Dendritic cell treated with granulocyte-macrophage colony-stimulating factor and Interleukin-4, amounts not matched to agents 40 ng/mL and 50 ng/mL, for 4 days (primary cell): ENCODE data around the gene PRIMPOL.
"Not testable (repeated sequence)": the region's sequence is repeated elsewhere in the genome, so short reads cannot be mapped to it uniquely, and the experiment has no call there.

Experiments
- H3K27ac Mint-ChIP-seq: one replicate; pipeline ENCODE4 v1.8.0; 2022; ENCODE audit warnings: mild to moderate bottlenecking, mixed read lengths
- H3K27me3 Mint-ChIP-seq: one replicate; pipeline ENCODE4 v1.8.0; 2022; ENCODE audit warnings: mild to moderate bottlenecking, mixed read lengths
- H3K36me3 Mint-ChIP-seq: one replicate; pipeline ENCODE4 v1.8.0; 2022; ENCODE audit warnings: low read depth, mixed read lengths
- H3K4me1 Mint-ChIP-seq: one replicate; pipeline ENCODE4 v1.8.0; 2022; ENCODE audit warnings: low read depth, mixed read lengths
- H3K4me3 Mint-ChIP-seq: one replicate; pipeline ENCODE4 v1.8.0; 2022; ENCODE audit warnings: mild to moderate bottlenecking, moderate library complexity, mixed read lengths
- H3K9me3 Mint-ChIP-seq: one replicate; pipeline ENCODE4 v1.8.0; 2022; ENCODE audit warnings: mixed read lengths
- intact Hi-C: fragments of 100-400 bp; cut with micrococcal nuclease; formaldehyde crosslinking; loops from one replicate; pipeline ENCODE4 v1.15.0; 2022

Gene PRIMPOL

DNA sequence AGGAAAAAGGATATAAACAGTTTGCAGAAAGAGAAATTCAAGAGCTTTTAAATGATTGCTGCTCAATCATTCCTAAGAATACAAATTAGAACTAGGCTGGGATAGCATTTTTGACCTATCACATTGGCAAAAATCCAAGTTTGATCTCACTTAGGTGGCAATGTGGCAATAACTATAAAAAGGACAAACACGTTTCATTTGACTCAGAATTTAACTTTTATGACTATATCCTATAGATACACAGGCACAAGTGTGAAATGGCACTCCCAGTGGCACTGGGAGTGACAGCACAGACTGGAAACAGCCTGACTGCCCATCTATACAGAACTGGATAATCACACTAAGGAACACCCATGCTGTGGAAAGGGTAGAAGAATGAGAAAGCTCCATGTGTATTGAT is 73.3 kb downstream of the PRIMPOL start:
- H3K27me3 Mint-ChIP-seq: no peaks in the 10 kb centered on the region
- peaks cover 17% of the 10 kb centered on the region for H3K9me3 Mint-ChIP-seq
- no peak overlapping the region for H3K4me3 Mint-ChIP-seq
- peaks cover 63% of the 10 kb centered on the region for H3K36me3 Mint-ChIP-seq
- no peak overlapping the region for H3K27ac Mint-ChIP-seq
- intact Hi-C loops: no loop called here
- H3K4me1 Mint-ChIP-seq: peaks cover 21% of the 10 kb centered on the region

DNA sequence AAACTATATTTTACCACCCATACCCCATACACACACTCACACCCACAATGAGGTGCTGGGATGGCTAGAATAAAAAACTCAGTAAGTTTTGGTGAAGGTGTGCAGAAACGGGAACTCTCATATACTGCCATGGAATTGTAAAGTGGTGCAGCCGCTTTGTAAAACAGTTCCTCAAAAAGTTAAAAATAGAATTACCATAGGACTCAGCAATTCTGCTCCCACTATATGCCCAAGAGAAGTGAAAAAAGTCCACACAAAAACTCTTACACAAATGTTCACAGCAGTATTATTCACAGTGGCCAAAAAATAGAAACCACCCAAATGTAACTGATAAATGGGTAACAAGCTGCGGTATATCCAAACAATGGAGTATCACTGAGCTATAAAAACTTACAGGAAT is 77.9 kb downstream of the PRIMPOL start:
- H3K36me3 Mint-ChIP-seq: peaks cover 46% of the 10 kb centered on the region
- intact Hi-C loops: no loop called here
- no peaks in the 10 kb centered on the region for H3K27me3 Mint-ChIP-seq
- no peak overlapping the region for H3K4me3 Mint-ChIP-seq
- H3K27ac Mint-ChIP-seq: peak overlapping the region; percentile 56
- H3K9me3 Mint-ChIP-seq: peaks cover 18% of the 10 kb centered on the region
- peaks cover 28% of the 10 kb centered on the region for H3K4me1 Mint-ChIP-seq

DNA sequence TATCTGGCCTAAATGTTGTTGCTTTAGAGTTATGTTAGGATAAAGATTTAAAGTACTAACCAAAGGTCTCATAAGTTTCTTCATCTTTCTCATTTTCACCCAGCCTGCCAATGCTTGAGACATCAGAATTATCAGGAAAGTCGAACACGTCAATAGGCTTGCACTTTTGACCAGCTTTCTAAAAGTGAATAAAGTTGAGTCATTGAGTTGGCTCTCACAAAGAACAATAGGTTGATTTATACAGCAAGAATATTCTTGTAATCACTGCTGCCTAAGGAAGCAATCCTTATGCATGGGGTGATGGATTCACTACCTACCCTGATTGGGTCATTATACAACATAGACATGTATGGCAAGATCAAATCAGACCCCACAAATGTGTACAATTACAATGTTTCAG is 79.3 kb downstream of the PRIMPOL start:
- Mint-ChIP-seq H3K27me3 (no peaks in the 10 kb centered on the region), H3K27ac (no peak overlapping the region), H3K36me3 (peaks cover 38% of the 10 kb centered on the region), H3K9me3 (peaks cover 18% of the 10 kb centered on the region), H3K4me3 (no peak overlapping the region), H3K4me1 (peaks cover 41% of the 10 kb centered on the region)
- intact Hi-C loops: no loop called here

DNA sequence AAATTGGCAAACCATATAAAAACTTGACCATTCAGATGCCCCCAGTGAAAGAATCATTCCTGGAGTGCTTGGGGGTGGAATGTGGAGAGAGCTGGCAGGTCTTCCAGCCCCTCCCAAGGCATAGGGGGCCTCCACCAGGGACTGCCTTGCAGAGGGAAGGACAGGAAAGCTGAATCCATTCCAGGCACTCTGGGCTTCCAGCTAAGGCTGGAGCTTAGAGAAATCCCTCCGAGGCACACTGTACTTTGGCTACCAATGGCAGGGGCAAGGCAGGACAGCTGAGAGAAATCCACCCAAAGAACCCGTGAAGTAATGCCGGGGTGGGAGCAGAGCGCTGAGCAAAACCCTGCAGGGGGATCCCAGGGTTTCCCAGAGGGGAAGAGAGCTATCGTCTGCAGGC is 80.4 kb downstream of the PRIMPOL start:
- peaks cover 34% of the 10 kb centered on the region for H3K36me3 Mint-ChIP-seq
- intact Hi-C loops: loop anchor here (10.0 kb wide), 2 partner anchors 255 to 465 kb away; partner anchors contain the start of gene IRF2
- H3K27ac Mint-ChIP-seq: no peak overlapping the region
- H3K4me3 Mint-ChIP-seq: no peak overlapping the region
- H3K27me3 Mint-ChIP-seq: no peaks in the 10 kb centered on the region
- H3K9me3 Mint-ChIP-seq: peaks cover 18% of the 10 kb centered on the region
- H3K4me1 Mint-ChIP-seq: peaks cover 47% of the 10 kb centered on the region

DNA sequence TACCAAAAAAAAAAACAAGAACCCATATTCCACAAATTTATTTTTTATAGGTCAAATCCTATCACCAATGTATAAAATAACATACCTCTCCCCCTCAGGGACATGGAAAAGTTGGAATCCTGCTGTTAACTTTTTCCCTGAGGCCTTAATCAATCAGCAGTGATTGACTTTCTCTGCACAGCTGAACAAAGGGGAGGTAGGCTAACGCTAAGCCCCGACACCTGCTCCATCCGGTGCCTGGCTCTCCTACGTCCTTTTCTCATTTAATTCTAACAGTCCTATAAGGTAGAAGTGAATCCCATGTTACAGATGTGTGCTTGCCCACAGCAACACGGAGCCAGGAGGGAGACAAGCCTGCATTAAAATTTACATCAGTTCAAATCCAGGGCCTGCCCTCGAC is 81.5 kb downstream of the PRIMPOL start:
- Mint-ChIP-seq H3K4me1 (peaks cover 41% of the 10 kb centered on the region), H3K27me3 (no peaks in the 10 kb centered on the region), H3K36me3 (peaks cover 34% of the 10 kb centered on the region), H3K4me3 (no peak overlapping the region), H3K9me3 (peaks cover 18% of the 10 kb centered on the region), H3K27ac (no peak overlapping the region)
- intact Hi-C loops: loop anchor here (10.0 kb wide), 2 partner anchors 256 to 466 kb away; partner anchors contain the start of gene IRF2

DNA sequence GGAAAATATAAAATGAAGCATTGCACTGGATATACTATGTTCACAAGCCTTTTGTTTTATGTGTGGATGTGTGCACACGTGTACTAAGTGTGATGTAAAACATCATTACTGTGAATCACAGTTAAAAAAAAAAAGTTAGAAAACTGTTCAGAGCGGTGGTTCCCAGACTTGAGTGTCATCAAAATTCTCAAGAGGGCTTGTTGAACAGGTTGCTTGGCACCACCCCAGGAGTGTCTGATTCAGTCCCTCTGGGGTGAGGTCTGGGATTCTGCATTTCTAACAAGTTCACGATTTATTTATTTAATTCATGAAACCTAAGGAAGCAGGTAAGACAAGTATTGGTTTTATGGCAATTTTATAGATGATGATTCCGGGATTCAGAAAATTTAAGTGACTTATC is 82.6 kb downstream of the PRIMPOL start:
- Mint-ChIP-seq H3K27me3 (no peaks in the 10 kb centered on the region), H3K4me1 (peaks cover 32% of the 10 kb centered on the region), H3K4me3 (no peak overlapping the region), H3K36me3 (peaks cover 27% of the 10 kb centered on the region), H3K9me3 (peaks cover 16% of the 10 kb centered on the region), H3K27ac (no peak overlapping the region)
- intact Hi-C loops: loop anchor here (10.0 kb wide), 2 partner anchors 257 to 467 kb away; partner anchors contain the start of gene IRF2

DNA sequence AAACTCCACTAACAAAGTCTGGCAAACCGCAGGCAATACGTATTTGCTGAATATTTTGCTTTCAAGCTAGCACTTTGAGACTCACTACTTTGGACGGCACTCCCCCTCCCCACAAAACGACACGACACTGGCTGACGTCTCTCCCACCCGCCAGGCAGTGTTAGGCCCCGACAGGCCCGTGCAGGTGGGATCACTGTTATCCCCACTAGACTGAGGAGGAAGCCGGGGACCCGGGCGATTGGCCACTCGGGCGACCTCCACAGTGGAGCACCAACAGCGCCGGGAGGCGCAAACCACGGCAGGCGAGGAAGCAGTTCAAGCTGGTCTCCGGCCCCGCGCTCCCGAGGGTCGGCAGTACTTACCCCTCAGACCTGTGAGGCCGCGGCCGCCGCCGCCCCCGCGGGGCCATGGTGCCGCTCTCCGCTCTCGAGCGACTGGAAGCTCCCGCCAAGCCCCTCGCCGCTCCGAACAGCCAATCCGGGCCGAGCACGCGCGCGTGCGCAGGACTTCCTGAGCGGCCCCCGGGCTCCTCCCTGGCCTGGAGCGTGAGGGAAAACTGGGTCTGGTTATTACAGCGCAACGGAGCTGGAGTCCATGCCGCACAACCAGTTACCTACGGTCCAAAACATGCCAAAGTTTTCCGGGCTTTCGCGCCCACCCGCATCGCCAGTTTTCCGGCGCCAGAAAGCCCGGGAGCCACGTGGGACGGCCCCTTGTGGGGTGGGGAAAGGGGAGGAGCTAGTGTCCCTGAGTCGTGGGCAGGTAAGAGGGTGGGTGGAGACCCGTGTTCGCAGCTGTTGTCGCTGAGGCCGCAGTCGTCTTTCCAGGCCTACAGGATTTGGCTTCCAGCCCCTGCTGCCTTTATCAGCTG is 84.4 kb downstream of the PRIMPOL start, which contains the start of gene CENPU:
CENPU (minus strand) TSS at position 443 of the 871 bp plus-strand sequence; CDS start at position 409, 34 bp downstream.
- H3K36me3 Mint-ChIP-seq: peaks cover 11% of the 10 kb centered on the region
- H3K9me3 Mint-ChIP-seq: no peaks in the 10 kb centered on the region
- peaks cover 24% of the 10 kb centered on the region for H3K4me1 Mint-ChIP-seq
- peak within 1 kb of the TSS; percentile 92 for H3K4me3 Mint-ChIP-seq
- intact Hi-C loops: loop anchor here (1.0 to 10.0 kb wide), 3 partner anchors 85 to 469 kb away; partner anchors contain the start of genes CASP3, IRF2 and PRIMPOL
- H3K27me3 Mint-ChIP-seq: no peaks in the 10 kb centered on the region
- H3K27ac Mint-ChIP-seq: peak within 1 kb of the TSS; percentile 88

DNA sequence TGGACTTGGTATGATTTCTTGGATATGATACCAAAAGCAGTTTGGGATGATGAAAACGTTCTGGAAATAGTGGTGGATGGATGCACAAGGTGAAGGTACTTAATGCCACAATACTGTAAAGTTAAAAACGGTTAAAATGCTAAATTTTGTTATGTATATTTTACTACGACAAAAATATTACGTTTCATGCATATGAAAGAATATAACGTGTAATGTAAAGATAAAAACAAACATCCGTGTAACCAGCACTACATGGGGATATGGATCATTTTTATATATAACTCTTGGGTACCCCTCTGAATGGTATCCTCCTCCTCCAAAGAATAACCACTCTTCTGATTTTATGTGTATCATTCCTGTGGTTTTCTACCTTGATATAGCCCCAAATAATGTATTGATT is 85.2 kb downstream of the PRIMPOL start:
- H3K27me3 Mint-ChIP-seq: no peaks in the 10 kb centered on the region
- H3K4me1 Mint-ChIP-seq: peaks cover 33% of the 10 kb centered on the region
- H3K27ac Mint-ChIP-seq: peak overlapping the region; percentile 88
- intact Hi-C loops: loop anchor here (1.0 to 10.0 kb wide), 3 partner anchors 85 to 470 kb away; partner anchors contain the start of genes CASP3, IRF2 and PRIMPOL
- no peaks in the 10 kb centered on the region for H3K9me3 Mint-ChIP-seq
- H3K4me3 Mint-ChIP-seq: no peak overlapping the region
- H3K36me3 Mint-ChIP-seq: peaks cover 10% of the 10 kb centered on the region

DNA sequence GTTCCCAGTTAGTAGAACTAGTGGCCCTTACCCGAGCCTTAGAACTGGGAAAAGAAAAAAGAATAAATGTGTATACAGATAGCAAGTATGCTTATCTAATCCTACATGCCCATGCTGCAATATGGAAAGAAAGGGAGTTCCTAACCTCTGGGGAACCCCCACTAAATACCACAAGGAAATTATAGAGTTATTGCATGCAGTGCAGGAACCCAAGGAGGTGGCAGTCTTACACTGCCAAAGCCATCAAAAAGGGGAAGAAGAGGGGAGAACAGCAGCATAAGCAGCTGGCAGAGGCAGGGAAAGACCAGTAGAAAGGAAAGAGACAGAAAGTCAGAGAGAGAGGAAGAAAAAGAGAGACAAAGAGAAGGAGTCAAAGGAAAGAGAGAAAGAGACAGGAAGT is 90.0 kb downstream of the PRIMPOL start:
- H3K4me3 Mint-ChIP-seq: peak overlapping the region; percentile 0
- H3K4me1 Mint-ChIP-seq: peaks cover 33% of the 10 kb centered on the region
- H3K27me3 Mint-ChIP-seq, H3K9me3 Mint-ChIP-seq, H3K36me3 Mint-ChIP-seq: not testable (repeated sequence)
- intact Hi-C loops: loop anchor here (10.0 kb wide), 2 partner anchors 265 to 475 kb away; partner anchors contain the start of gene IRF2
- peak overlapping the region; percentile 68 for H3K27ac Mint-ChIP-seq

DNA sequence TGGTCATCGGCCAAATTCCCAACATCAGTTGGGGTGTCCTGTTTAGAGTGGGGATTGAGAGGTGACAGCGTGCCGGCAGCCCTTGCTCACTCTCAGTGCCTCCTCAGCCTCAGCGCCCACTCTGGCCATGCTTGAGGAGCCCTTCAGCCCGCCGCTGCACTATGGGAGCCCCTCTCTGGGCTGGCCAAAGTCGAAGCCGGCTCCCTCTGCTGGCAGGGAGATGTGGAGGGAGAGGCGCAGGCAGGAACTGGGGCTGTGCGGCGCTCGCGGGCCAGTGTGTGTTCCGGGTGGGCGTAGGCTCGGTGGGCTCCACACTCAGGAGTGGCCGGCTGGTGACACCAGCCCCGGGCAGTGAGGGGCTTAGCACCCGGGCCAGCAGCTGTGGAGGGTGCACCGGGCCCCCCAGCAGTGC is 91.4 kb downstream of the PRIMPOL start:
- Mint-ChIP-seq H3K27me3 (no peaks in the 10 kb centered on the region), H3K36me3 (no peaks in the 10 kb centered on the region), H3K4me1 (peaks cover 39% of the 10 kb centered on the region), H3K27ac (no peak overlapping the region), H3K9me3 (no peaks in the 10 kb centered on the region), H3K4me3 (no peak overlapping the region)
- intact Hi-C loops: loop anchor here (10.0 kb wide), 1 partner anchor 196 kb away; no protein-coding TSS in a partner anchor

DNA sequence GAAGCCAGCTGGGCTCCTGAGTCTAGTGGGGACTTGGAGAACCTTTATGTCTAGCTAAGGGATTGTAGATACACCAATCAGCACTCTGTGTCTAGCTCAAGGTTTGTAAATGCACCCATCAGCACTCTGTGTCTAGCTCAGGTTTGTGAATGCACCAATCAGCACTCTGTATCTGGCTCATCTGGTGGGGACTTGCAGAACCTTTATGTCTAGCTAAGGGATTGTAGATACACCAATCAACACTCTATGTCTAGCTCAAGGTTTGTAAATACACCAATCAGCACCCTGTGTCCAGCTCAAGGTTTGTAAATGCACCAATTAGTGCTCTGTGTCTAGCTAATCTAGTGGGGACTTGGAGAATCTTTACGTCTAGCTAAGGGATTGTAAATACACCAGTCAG is 92.1 kb downstream of the PRIMPOL start:
- peaks cover 46% of the 10 kb centered on the region for H3K4me1 Mint-ChIP-seq
- H3K4me3 Mint-ChIP-seq, H3K27me3 Mint-ChIP-seq, H3K9me3 Mint-ChIP-seq, H3K36me3 Mint-ChIP-seq, H3K27ac Mint-ChIP-seq: not testable (repeated sequence)
- intact Hi-C loops: loop anchor here (10.0 kb wide), 1 partner anchor 197 kb away; no protein-coding TSS in a partner anchor

DNA sequence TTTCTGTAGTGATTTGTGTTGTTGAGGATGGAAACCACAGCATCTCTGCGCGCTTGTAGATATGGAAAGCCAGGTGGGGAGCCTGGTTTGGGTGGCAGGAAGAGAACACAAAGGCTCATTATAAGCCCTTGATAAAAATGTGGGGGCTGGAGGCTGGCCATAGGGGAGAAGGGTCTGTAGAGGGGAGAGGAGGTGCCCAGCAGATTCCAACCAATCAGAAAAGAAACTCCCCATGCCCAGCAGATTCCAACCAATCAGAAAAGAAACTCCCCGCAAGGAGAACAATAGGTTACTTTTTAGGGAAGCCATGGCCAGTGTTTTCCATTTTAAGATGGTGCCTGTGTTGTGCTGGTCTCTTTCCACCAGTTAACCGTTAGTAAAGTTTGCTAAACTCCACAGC is 94.1 kb downstream of the PRIMPOL start:
- H3K4me3 Mint-ChIP-seq: no peak overlapping the region
- H3K4me1 Mint-ChIP-seq: peaks cover 61% of the 10 kb centered on the region
- H3K9me3 Mint-ChIP-seq: no peaks in the 10 kb centered on the region
- no peaks in the 10 kb centered on the region for H3K36me3 Mint-ChIP-seq
- H3K27me3 Mint-ChIP-seq: no peaks in the 10 kb centered on the region
- intact Hi-C loops: loop anchor here (10.0 kb wide), 1 partner anchor 199 kb away; no protein-coding TSS in a partner anchor
- H3K27ac Mint-ChIP-seq: peak overlapping the region; percentile 50

DNA sequence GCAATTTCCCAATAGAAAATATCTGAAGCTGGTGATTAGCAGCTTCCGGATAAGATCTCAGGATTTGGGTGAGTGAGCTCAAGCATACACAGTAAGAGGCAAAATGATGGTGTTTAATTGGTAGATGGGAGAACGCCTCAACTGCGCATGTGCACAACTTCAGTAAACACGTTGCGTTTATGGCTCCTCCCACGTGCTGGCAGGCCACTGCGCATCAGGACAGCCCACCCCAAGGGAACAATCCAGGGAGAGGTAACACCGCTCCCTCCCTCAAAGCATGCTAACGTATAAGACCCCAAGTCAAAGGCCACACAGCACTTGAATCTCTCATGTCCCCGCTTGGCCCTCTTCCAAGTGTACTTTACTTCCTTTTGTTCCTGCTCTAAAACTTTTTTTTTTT is 94.7 kb downstream of the PRIMPOL start:
- H3K36me3 Mint-ChIP-seq: no peaks in the 10 kb centered on the region
- peak overlapping the region; percentile 50 for H3K27ac Mint-ChIP-seq
- H3K27me3 Mint-ChIP-seq: no peaks in the 10 kb centered on the region
- peaks cover 62% of the 10 kb centered on the region for H3K4me1 Mint-ChIP-seq
- no peak overlapping the region for H3K4me3 Mint-ChIP-seq
- intact Hi-C loops: loop anchor here (10.0 kb wide), 1 partner anchor 199 kb away; no protein-coding TSS in a partner anchor
- no peaks in the 10 kb centered on the region for H3K9me3 Mint-ChIP-seq
